HEK293 (cell line): ENCODE measurements around the gene RNF217.
"Not testable (repeated sequence)": the region's sequence is repeated elsewhere in the genome, so short reads cannot be mapped to it uniquely, and the experiment has no call there.

Source experiments
- CTCF ChIA-PET: fragments of 350-600 bp; formaldehyde crosslinking; extraction: SDS; loops from one replicate; lab custom pipeline; 2021; ENCODE audit warnings: antibody characterized with exemption; lab: Yijun Ruan, JAX
- POLR2A ChIA-PET: fragments of 300-600 bp; formaldehyde crosslinking; extraction: SDS; loops from one replicate; lab custom pipeline; 2020; ENCODE audit warnings: antibody characterized with exemption, inconsistent platforms; lab: Yijun Ruan, JAX
- H3K27ac ChIP-seq: fragments of 200-500 bp; sonication (Bioruptor generic); 2 replicates; pipeline ENCODE4 v1.5.1; 2014; ENCODE audit warnings: low read depth, low read length, control low read depth, inconsistent platforms; ENCODE audit errors: extremely low read depth
- H3K36me3 ChIP-seq, 2 experiments: fragments of 200-500 bp in 1 of 2; sonication (Bioruptor generic) in 1 of 2; 1 replicate in 1 of 2; 2 replicates in 1 of 2; pipeline ENCODE4 v1.5.1; 2014 to 2017; ENCODE audit warnings: inconsistent platforms in 2 of 2, low read length in 2 of 2; ENCODE audit not compliant: control insufficient read depth in 2 of 2, insufficient read depth in 1 of 2
- H3K4me1 ChIP-seq: fragments of 200-500 bp; sonication (Bioruptor generic); 2 replicates; pipeline ENCODE4 v1.5.1; 2014; ENCODE audit warnings: mild to moderate bottlenecking, low read length, inconsistent platforms; ENCODE audit not compliant: control insufficient read depth, insufficient read depth
- H3K4me3 ChIP-seq: 2 replicates; pipeline ENCODE4 v1.5.1; 2011; ENCODE audit warnings: low read depth, mild to moderate bottlenecking, control low read depth, low read length, moderate library complexity
- H3K9me3 ChIP-seq: fragments of 200-500 bp; sonication (Bioruptor generic); 2 replicates; pipeline ENCODE4 v1.5.1; 2014; ENCODE audit warnings: low read depth, low read length, inconsistent platforms; ENCODE audit not compliant: control insufficient read depth, insufficient read depth
- FEZF1 ChIP-seq: fragments of 450-650 bp; formaldehyde crosslinking; IDR thresholded peaks from 2 replicates; pipeline ENCODE4 v1.5.1; 2016; ENCODE audit warnings: missing biosample characterization, missing genetic modification characterization
- GLIS1 ChIP-seq: fragments of 450-650 bp; formaldehyde crosslinking; IDR thresholded peaks from 2 replicates; pipeline ENCODE4 v1.5.1; 2016; ENCODE audit warnings: missing biosample characterization, missing genetic modification characterization
- KLF8 ChIP-seq: fragments of 450-650 bp; formaldehyde crosslinking; IDR thresholded peaks from 2 replicates; pipeline ENCODE4 v1.5.1; 2016; ENCODE audit warnings: missing biosample characterization, missing genetic modification characterization
- OSR2 ChIP-seq: fragments of 450-650 bp; formaldehyde crosslinking; IDR thresholded peaks from 2 replicates; pipeline ENCODE4 v1.5.1; 2016; ENCODE audit warnings: missing biosample characterization, missing genetic modification characterization
- PRDM1 ChIP-seq: fragments of 450-650 bp; formaldehyde crosslinking; IDR thresholded peaks from 2 replicates; pipeline ENCODE4; 2016; ENCODE audit warnings: missing biosample characterization, missing genetic modification characterization
- PRDM6 ChIP-seq: fragments of 450-650 bp; formaldehyde crosslinking; IDR thresholded peaks from 2 replicates; pipeline ENCODE4 v1.5.1; 2017; ENCODE audit warnings: missing biosample characterization, missing genetic modification characterization
- ZBTB26 ChIP-seq: fragments of 450-650 bp; formaldehyde crosslinking; optimal IDR thresholded peaks from 2 replicates; pipeline ENCODE3; 2016; ENCODE audit warnings: missing biosample characterization, mild to moderate bottlenecking, missing genetic modification characterization
- ZFP37 ChIP-seq: fragments of 450-650 bp; formaldehyde crosslinking; IDR thresholded peaks from 2 replicates; pipeline ENCODE4 v1.5.1; 2016; ENCODE audit warnings: missing biosample characterization, missing genetic modification characterization
- ZFP69B ChIP-seq: fragments of 450-650 bp; formaldehyde crosslinking; IDR thresholded peaks from 2 replicates; pipeline ENCODE4 v1.5.1; 2016; ENCODE audit warnings: missing biosample characterization, missing genetic modification characterization
- ZNF146 ChIP-seq: fragments of 450-650 bp; formaldehyde crosslinking; IDR thresholded peaks from 2 replicates; pipeline ENCODE4 v1.5.1; 2016; ENCODE audit warnings: missing biosample characterization, missing genetic modification characterization
- ZNF202 ChIP-seq: fragments of 450-650 bp; formaldehyde crosslinking; IDR thresholded peaks from 2 replicates; pipeline ENCODE4 v1.5.1; 2016; ENCODE audit warnings: missing biosample characterization, missing genetic modification characterization, borderline replicate concordance
- ZNF211 ChIP-seq: fragments of 450-650 bp; formaldehyde crosslinking; IDR thresholded peaks from 2 replicates; pipeline ENCODE4 v1.5.1; 2016; ENCODE audit warnings: low read depth, missing biosample characterization, missing genetic modification characterization
- ZNF366 ChIP-seq: fragments of 450-650 bp; formaldehyde crosslinking; conservative IDR thresholded peaks from 2 replicates; pipeline ENCODE4 v1.5.1; 2016; ENCODE audit warnings: missing biosample characterization, missing genetic modification characterization
- ZNF510 ChIP-seq: fragments of 450-650 bp; formaldehyde crosslinking; IDR thresholded peaks from 2 replicates; pipeline ENCODE4 v1.5.1; 2018; ENCODE audit warnings: mild to moderate bottlenecking, missing genetic modification characterization, missing biosample characterization; ENCODE audit not compliant: insufficient replicate concordance
- ZNF513 ChIP-seq: fragments of 450-650 bp; IDR thresholded peaks from 2 replicates; pipeline ENCODE4 v1.5.1; 2018; ENCODE audit warnings: missing biosample characterization, missing genetic modification characterization
- ZNF555 ChIP-seq: fragments of 450-650 bp; formaldehyde crosslinking; conservative IDR thresholded peaks from 2 replicates; pipeline ENCODE4 v1.5.1; 2017; ENCODE audit warnings: missing biosample characterization, mild to moderate bottlenecking, missing genetic modification characterization, inconsistent platforms
- ZNF558 ChIP-seq: fragments of 450-650 bp; formaldehyde crosslinking; IDR thresholded peaks from 2 replicates; pipeline ENCODE4 v1.5.1; 2016; ENCODE audit warnings: missing biosample characterization, missing genetic modification characterization
- ZNF580 ChIP-seq: fragments of 450-650 bp; formaldehyde crosslinking; IDR thresholded peaks from 2 replicates; pipeline ENCODE4 v1.5.1; 2016; ENCODE audit warnings: missing biosample characterization, missing genetic modification characterization
- ZNF677 ChIP-seq: fragments of 450-650 bp; IDR thresholded peaks from 2 replicates; pipeline ENCODE4 v1.5.0; 2018; ENCODE audit warnings: missing biosample characterization, mild to moderate bottlenecking, missing genetic modification characterization, moderate library complexity
- ZNF701 ChIP-seq: fragments of 450-650 bp; formaldehyde crosslinking; IDR thresholded peaks from 2 replicates; pipeline ENCODE4 v1.5.1; 2016; ENCODE audit warnings: missing biosample characterization, missing genetic modification characterization
- ZNF785 ChIP-seq: fragments of 450-650 bp; formaldehyde crosslinking; IDR thresholded peaks from 2 replicates; pipeline ENCODE4 v1.5.1; 2016; ENCODE audit warnings: missing biosample characterization, missing genetic modification characterization
- ZNF830 ChIP-seq: fragments of 450-650 bp; IDR thresholded peaks from 2 replicates; pipeline ENCODE4 v1.5.0; 2018; ENCODE audit warnings: missing biosample characterization, missing genetic modification characterization, low read depth, mild to moderate bottlenecking, moderate library complexity

RNF217 gene

GRCh38 chr6:125031385-125031784, 69.1 kb downstream of the RNF217 start (continued):
- TF ChIP-seq ZNF555 (tag by site-specific recombination) = no peak
- no peak for TF ChIP-seq ZNF701 (tag by site-specific recombination)
- no peak for TF ChIP-seq ZFP69B

GRCh38 chr6:125034929-125035328, 72.7 kb downstream of the RNF217 start:
- CTCF ChIA-PET, POLR2A ChIA-PET, H3K36me3 ChIP-seq, H3K4me3 ChIP-seq, H3K9me3 ChIP-seq, H3K27ac ChIP-seq, H3K4me1 ChIP-seq: not testable (repeated sequence)

- H3K27ac ChIP-seq, H3K36me3 ChIP-seq, H3K9me3 ChIP-seq, POLR2A ChIA-PET, H3K4me3 ChIP-seq: not testable (repeated sequence)
- CTCF ChIA-PET = interaction anchor here (0.6 to 0.7 kb wide), 2 partner anchors 60 to 69 kb away, joined by 3 read pairs; no protein-coding TSS in a partner anchor
- TF ChIP-seq ZNF558 = peak; percentile 90
- H3K4me1 ChIP-seq = peaks cover 13% of the 10 kb centered on the region
These were observed 74.2 kb downstream of the RNF217 start for GRCh38 chr6:125036486-125036885.

GRCh38 chr6:125037827-125038226, 75.6 kb downstream of the RNF217 start:
- TF ChIP-seq ZNF366 (tag by site-specific recombination) (peak; percentile 58), GLIS1 (tag by site-specific recombination) (peak; percentile 22; the same call in 1 of the 2 replicates), OSR2 (tag by site-specific recombination) (peak; percentile 54; the same call in 1 of the 2 replicates), FEZF1 (peak; percentile 52), KLF8 (peak; percentile 35; the same call in 1 of the 2 replicates), PRDM1 (tag by site-specific recombination) (0 out of 2 replicates have a peak, but pooled peaks have one; percentile 7), ZNF510 (no peak), PRDM6 (peak; percentile 86), ZNF677 (tag by site-specific recombination) (no peak), ZNF513 (tag by site-specific recombination) (peak; percentile 47; the same call in 1 of the 2 replicates)
- POLR2A ChIA-PET = no interaction called here
- H3K27ac ChIP-seq = no peak overlapping the region
- H3K9me3 ChIP-seq = no peaks in the 10 kb centered on the region
- CTCF ChIA-PET = interaction anchor here (0.6 kb wide), 1 partner anchor 21 kb away, joined by 3 read pairs; no protein-coding TSS in a partner anchor
- H3K4me1 ChIP-seq = peaks cover 13% of the 10 kb centered on the region
- H3K4me3 ChIP-seq = no peak overlapping the region
- no peaks in the 10 kb centered on the region for H3K36me3 ChIP-seq

- H3K4me3 ChIP-seq = no peak overlapping the region
- POLR2A ChIA-PET = no interaction called here
- H3K27ac ChIP-seq = no peak overlapping the region
- TF ChIP-seq ZBTB26 (tag by site-specific recombination) = no peak
- TF ChIP-seq ZNF830 (tag by site-specific recombination) = no peak
- peak; percentile 67 for TF ChIP-seq ZNF580 (tag by site-specific recombination)
- TF ChIP-seq ZNF211 (tag by site-specific recombination) = no peak
- peak; percentile 50; the same call in 1 of the 2 replicates for TF ChIP-seq ZNF202 (tag by site-specific recombination)
- TF ChIP-seq ZNF146 (tag by site-specific recombination) = peak; percentile 78
- TF ChIP-seq ZFP37 (tag by site-specific recombination) = no peak
- no peak for TF ChIP-seq ZNF785 (tag by site-specific recombination)
- no peaks in the 10 kb centered on the region for H3K36me3 ChIP-seq
- no peaks in the 10 kb centered on the region for H3K9me3 ChIP-seq
- CTCF ChIA-PET = interaction anchor here (0.7 kb wide), 1 partner anchor 76 kb away, joined by 3 read pairs; no protein-coding TSS in a partner anchor
- peaks cover 13% of the 10 kb centered on the region for H3K4me1 ChIP-seq
These were observed 76.7 kb downstream of the RNF217 start for GRCh38 chr6:125038925-125039324.
